ENCODE results near the gene AMD1.

DNA sequence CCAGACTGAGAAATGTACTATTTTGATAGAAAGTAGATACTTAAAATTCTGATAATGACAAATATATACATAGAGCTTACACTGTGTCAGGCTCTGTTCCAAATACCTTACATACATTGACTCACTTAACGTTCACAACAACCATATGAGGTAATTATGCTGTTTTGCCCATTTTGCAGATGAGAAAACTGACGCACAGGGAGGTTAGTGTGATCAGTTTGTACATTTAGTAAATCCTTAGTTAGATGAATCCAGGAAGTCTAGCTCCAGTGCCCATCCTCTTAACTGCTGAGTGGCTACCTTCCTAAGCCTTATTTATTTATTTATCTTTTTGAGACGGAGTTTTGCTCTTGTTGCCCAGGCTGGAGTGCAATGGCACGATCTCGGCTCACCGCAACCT is 60.6 kb downstream of the AMD1 start:
- TF ChIP-seq TAF1 (IDR thresholded peaks at IDR 0.05; ENCODE audit: low read depth) (no peak), REST (IDR thresholded peaks at IDR 0.05; ENCODE audit: low read depth) (no peak), EP300 (IDR thresholded peaks at IDR 0.05; ENCODE audit: borderline replicate concordance) (no peak)
